Common myeloid progenitor, CD34-positive (primary cell): ENCODE measurements around the gene CFAP73.

Experiments used
- CTCF ChIA-PET: fragments of 350-600 bp; sonication (Branson Sonifier 250); formaldehyde crosslinking; loops from one replicate; lab custom pipeline; 2021; ENCODE audit warnings: antibody characterized with exemption; lab: Charles Lee
- POLR2A ChIA-PET: fragments of 350-600 bp; sonication (Branson Sonifier 250); formaldehyde crosslinking; loops from one replicate; lab custom pipeline; 2021; ENCODE audit warnings: antibody characterized with exemption; lab: Charles Lee
- DNase-seq, 3 donors: peaks; one replicate each; pipeline versions ENCODE4 v3.0.0 to v3.0.0-alpha.2; 2013
- H3K27ac ChIP-seq, 2 experiments: 1 replicate in 1 of 2; 2 replicates in 1 of 2; pipeline ENCODE4 v1.7.0; 2013; ENCODE audit warnings: inconsistent platforms in 2 of 2, low read length in 2 of 2, mild to moderate bottlenecking in 2 of 2, low read depth in 1 of 2, moderate library complexity in 1 of 2; ENCODE audit not compliant: severe bottlenecking in 2 of 2, insufficient read depth in 1 of 2, poor library complexity in 1 of 2
- H3K27me3 ChIP-seq, 5 experiments: replicated peaks in 2 of 5; 1 replicate in 3 of 5; 2 replicates in 2 of 5; pipeline versions ENCODE4 v1.6.1 to v1.7.0; 2013; ENCODE audit warnings: low read length in 4 of 5, mild to moderate bottlenecking in 2 of 5, moderate library complexity in 2 of 5, inconsistent platforms in 1 of 5; ENCODE audit not compliant: insufficient read depth in 5 of 5, control insufficient read depth in 4 of 5
- H3K36me3 ChIP-seq, 4 experiments: 1 replicate in 2 of 4; 2 replicates in 2 of 4; pipeline versions ENCODE4 v1.6.1 to v1.7.0; 2013; ENCODE audit warnings: low read length in 3 of 4, control low read depth in 1 of 4, mild to moderate bottlenecking in 1 of 4; ENCODE audit not compliant: control insufficient read depth in 4 of 4, insufficient read depth in 4 of 4
- H3K4me1 ChIP-seq, 4 experiments: 1 replicate in 3 of 4; 2 replicates in 1 of 4; pipeline versions ENCODE4 v1.6.1 to v1.7.1; 2013; ENCODE audit warnings: low read length in 3 of 4, mild to moderate bottlenecking in 3 of 4, control low read depth in 1 of 4, inconsistent platforms in 1 of 4, moderate library complexity in 1 of 4; ENCODE audit not compliant: control insufficient read depth in 4 of 4, insufficient read depth in 4 of 4; ENCODE audit errors: control extremely low read depth in 1 of 4
- H3K4me3 ChIP-seq, 7 experiments: 1 replicate in 4 of 7; 2 replicates in 3 of 7; pipeline versions ENCODE4 v1.5.1 to v1.7.0; 2013; ENCODE audit warnings: mild to moderate bottlenecking in 7 of 7, low read length in 6 of 7, moderate library complexity in 6 of 7, inconsistent platforms in 2 of 7, low read depth in 2 of 7, control low read depth in 1 of 7; ENCODE audit not compliant: insufficient read depth in 4 of 7, control insufficient read depth in 1 of 7; ENCODE audit errors: extremely low read depth in 1 of 7
- H3K9me3 ChIP-seq, 5 experiments: 1 replicate in 4 of 5; 2 replicates in 1 of 5; pipeline versions ENCODE4 v1.6.1 to v1.7.1; 2013; ENCODE audit warnings: low read length in 4 of 5, mild to moderate bottlenecking in 2 of 5, inconsistent platforms in 1 of 5, low read depth in 1 of 5, moderate library complexity in 1 of 5; ENCODE audit not compliant: control insufficient read depth in 4 of 5, insufficient read depth in 2 of 5; ENCODE audit errors: control extremely low read depth in 1 of 5
- WGBS: methylation state at CpG from one replicate; pipeline ENCODE4 v1.1.5; 2013; ENCODE audit not compliant: insufficient coverage; 5-methylcytosine and 5-hydroxymethylcytosine counted together

Gene CFAP73

DNA sequence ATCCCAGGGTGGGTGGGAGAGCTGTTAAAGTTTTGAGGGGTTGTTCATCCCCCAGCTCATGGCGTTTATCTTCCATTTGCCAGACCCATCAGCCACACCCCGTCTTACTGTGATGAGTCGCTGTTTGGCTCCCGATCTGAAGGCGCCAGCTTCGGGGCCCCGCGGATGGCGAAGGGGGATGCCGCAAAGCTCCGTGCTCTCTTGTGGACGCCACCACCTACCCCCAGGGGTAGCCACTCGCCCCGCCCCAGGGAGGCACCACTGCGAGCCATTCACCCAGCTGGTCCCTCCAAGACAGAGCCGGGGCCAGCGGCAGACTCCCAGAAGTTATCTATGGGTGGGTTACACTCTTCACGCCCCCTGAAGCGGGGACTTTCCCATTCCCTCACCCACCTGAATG lies 41.7 kb downstream of the CFAP73 start:
- CTCF ChIA-PET: interaction anchor here (0.7 to 1.9 kb wide), 4 partner anchors 12 to 32 kb away, joined by 3 to 5 read pairs (median 4); no protein-coding TSS in a partner anchor
- WGBS: 95% methylated on average over 19 of the region's 19 CpGs
- Histone ChIP-seq H3K27ac (no peak overlapping the region), H3K9me3 (no peaks in the 10 kb centered on the region), H3K4me1 (peaks cover 0 to 10% (median 9%) of the 10 kb centered on the region in 4 experiments), H3K36me3 (peaks cover 2 to 47% (median 22%) of the 10 kb centered on the region in 4 experiments), H3K27me3 (no peaks in the 10 kb centered on the region), H3K4me3 (no peak overlapping the region)
- POLR2A ChIA-PET: interaction anchor here (1.1 kb wide), 1 partner anchor 17 kb away, joined by 3 read pairs; no protein-coding TSS in a partner anchor
- DNase-seq: no peak

DNA sequence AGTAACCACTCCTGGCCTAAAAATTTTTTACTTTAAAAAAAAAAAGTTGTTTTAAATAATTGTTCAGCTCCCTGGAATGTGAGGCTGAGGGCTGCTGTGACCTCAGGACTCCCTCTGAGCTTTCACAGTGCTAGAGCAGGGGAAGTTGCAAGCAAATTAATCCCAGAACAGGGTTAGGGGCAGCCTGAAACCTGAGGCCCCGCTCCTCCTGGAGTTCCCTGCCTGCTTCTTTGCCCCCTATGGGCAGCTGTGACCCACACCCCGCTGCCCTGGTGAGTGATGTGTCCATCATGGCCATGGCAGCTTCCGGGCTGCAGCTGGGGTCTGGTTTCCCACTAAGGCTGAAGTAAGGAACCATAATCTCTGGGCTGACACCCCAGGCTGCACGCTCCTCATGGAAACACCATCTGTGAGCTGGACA lies 45.5 kb downstream of the CFAP73 start:
- Histone ChIP-seq H3K4me3 (no peak overlapping the region), H3K9me3 (no peaks in the 10 kb centered on the region), H3K36me3 (peaks cover 2 to 28% (median 16%) of the 10 kb centered on the region in 4 experiments), H3K27ac (no peak overlapping the region), H3K4me1 (peaks cover 0 to 4% (median 0%) of the 10 kb centered on the region in 4 experiments), H3K27me3 (no peaks in the 10 kb centered on the region)
- ChIA-PET POLR2A (no interaction called here), CTCF (interaction anchor here (0.7 to 3.9 kb wide), 9 partner anchors 8 to 230 kb away, joined by 3 to 44 read pairs (median 5); no protein-coding TSS in a partner anchor)
- DNase-seq: no peak
- 89% methylated on average over 4 of the region's 4 CpGs for WGBS

DNA sequence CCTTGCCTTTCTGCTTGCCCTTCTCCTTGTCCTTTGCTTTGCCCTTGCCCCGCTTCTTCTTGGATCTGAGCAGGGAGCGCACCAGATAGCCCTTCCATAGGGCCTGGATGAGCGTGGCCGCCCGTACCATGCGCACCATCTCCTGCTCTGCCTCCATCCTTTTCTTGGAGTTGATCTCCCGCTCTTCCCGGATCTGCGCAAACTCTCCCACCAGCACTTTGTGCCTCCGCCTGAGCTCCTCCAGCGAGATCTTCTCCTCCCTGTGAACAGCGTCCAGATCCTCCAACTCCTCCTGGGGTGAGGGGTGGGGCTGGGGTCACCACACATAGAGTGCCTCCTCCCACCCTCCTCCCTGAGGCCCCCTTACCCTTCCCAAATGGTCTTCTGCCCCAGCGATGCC lies 46.1 kb downstream of the CFAP73 start:
- POLR2A ChIA-PET: no interaction called here
- H3K4me1 ChIP-seq: peaks cover 0 to 4% (median 0%) of the 10 kb centered on the region in 4 experiments
- no peaks in the 10 kb centered on the region for H3K9me3 ChIP-seq
- no peaks in the 10 kb centered on the region for H3K27me3 ChIP-seq
- CTCF ChIA-PET: interaction anchor here (0.6 to 3.9 kb wide), 13 partner anchors 9 to 210 kb away, joined by 3 to 44 read pairs (median 4); no protein-coding TSS in a partner anchor
- H3K27ac ChIP-seq: no peak overlapping the region
- H3K4me3 ChIP-seq: no peak overlapping the region
- DNase-seq: no peak
- H3K36me3 ChIP-seq: peaks cover 2 to 24% (median 16%) of the 10 kb centered on the region in 4 experiments
- 100% methylated on average over 6 of the region's 13 CpGs for WGBS

DNA sequence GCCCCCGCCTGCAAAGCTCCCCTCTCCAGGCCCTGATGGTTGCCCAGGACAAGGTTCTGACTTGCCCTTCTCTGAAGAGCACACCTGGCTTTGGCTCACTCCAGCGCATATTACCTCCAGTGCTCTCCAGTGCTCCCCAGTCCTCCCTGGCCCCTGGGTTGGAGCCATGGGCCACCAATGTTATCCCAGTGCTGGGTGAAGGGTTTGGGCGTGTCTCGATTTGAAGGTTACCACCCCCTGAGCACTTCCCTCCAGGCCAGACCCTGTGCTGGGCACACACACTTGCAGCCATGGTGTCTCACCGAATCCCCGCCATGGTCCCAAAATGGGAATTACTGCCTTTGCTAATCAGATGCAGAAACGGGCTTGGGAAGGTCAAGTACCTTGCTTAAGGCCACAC lies 47.1 kb downstream of the CFAP73 start:
- Histone ChIP-seq H3K27ac (no peak overlapping the region), H3K27me3 (no peaks in the 10 kb centered on the region), H3K36me3 (peaks cover 2 to 14% (median 9%) of the 10 kb centered on the region in 4 experiments), H3K4me3 (no peak overlapping the region), H3K9me3 (no peaks in the 10 kb centered on the region), H3K4me1 (peaks cover 0 to 4% (median 0%) of the 10 kb centered on the region in 4 experiments)
- DNase-seq: no peak
- WGBS: 87% methylated on average over 6 of the region's 7 CpGs
- POLR2A ChIA-PET: interaction anchor here (0.6 kb wide), 1 partner anchor 32 kb away, joined by 3 read pairs; no protein-coding TSS in a partner anchor
- CTCF ChIA-PET: interaction anchor here (0.7 to 3.9 kb wide), 13 partner anchors 8 to 229 kb away, joined by 3 to 44 read pairs (median 4); no protein-coding TSS in a partner anchor

DNA sequence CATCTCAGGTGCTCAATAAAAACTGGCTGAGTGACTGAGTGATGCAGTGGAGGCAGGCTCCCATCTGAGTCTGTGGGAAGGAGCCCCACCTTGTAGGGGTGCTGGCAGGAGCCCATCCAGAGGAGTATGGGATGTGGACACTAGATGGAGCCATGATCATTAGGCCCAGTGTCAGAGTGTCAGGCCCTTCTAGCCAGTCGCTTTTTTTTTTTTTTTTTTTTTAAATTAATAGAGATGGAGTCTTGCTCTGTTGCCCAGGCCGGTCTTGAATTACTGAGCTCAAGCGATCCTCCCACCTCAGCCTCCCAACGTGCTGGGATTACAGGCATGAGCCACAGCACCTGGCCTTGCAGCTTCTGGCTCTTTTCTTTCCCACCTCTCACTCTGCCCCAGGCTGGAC lies 47.5 kb downstream of the CFAP73 start:
- 0% methylated on average over 1 of the region's 4 CpGs for WGBS
- Histone ChIP-seq H3K27ac (no peak overlapping the region), H3K27me3 (no peaks in the 10 kb centered on the region), H3K4me3 (no peak overlapping the region), H3K36me3 (peaks cover under 1 to 10% (median 7%) of the 10 kb centered on the region in 4 experiments), H3K4me1 (peaks cover 0 to 4% (median 0%) of the 10 kb centered on the region in 4 experiments), H3K9me3 (no peaks in the 10 kb centered on the region)
- ChIA-PET POLR2A (interaction anchor here (0.6 kb wide), 1 partner anchor 32 kb away, joined by 3 read pairs; no protein-coding TSS in a partner anchor), CTCF (interaction anchor here (0.7 to 3.9 kb wide), 22 partner anchors 8 to 726 kb away, joined by 3 to 44 read pairs (median 4); no protein-coding TSS in a partner anchor)
- peak; percentile 84 to 91 (median 88) for DNase-seq

DNA sequence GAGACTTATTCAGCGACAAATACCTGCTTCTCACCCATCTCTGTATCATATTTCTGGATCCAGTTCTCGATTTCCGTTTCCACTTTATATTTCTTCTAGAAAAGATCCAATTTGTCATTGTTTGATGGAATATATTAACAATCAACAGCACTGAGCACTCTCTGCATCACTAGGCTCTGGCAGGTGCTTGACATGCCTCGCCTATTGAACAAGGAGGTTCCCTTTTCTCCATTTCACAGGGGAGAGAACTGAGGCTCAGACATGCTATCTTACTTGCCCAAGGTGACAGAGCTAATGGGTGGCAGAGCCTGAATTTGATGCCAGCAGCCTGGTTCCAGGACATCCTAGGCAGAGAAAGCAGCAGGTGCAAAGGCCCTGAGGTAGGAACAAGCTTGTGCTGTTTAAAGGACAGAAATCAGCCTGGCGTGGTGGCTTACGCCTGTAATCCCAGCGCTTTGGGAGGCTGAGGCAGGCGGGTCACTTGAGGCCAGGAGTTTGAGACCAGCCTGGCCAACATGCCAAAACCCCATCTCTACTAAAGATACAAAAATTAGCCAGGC lies 48.1 kb downstream of the CFAP73 start:
- Histone ChIP-seq H3K27me3 (no peaks in the 10 kb centered on the region), H3K36me3 (peaks cover 0 to 5% (median 4%) of the 10 kb centered on the region in 4 experiments), H3K27ac (no peak overlapping the region), H3K4me3 (no peak overlapping the region), H3K4me1 (peaks cover 0 to 4% (median 0%) of the 10 kb centered on the region in 4 experiments), H3K9me3 (no peaks in the 10 kb centered on the region)
- ChIA-PET CTCF (interaction anchor here (0.7 to 3.9 kb wide), 16 partner anchors 7 to 725 kb away, joined by 3 to 44 read pairs (median 4); no protein-coding TSS in a partner anchor), POLR2A (interaction anchor here (0.9 kb wide), 1 partner anchor 35 kb away, joined by 3 read pairs; no protein-coding TSS in a partner anchor)
- no peak for DNase-seq
- 98% methylated on average over 6 of the region's 8 CpGs for WGBS
